Subcutaneous adipose tissue (tissue), 4 donors: ENCODE data around the gene CD58. TPM values are rescaled to one million over a fixed set of nuclear protein-coding genes. Genes with fewer than 3 reads are reported as not detected.

Experiments used
- CTCF ChIP-seq: fragments of 450-650 bp; IDR thresholded peaks from one replicate; pipeline ENCODE4 v1.5.1; 2016; ENCODE audit warnings: low read depth, mild to moderate bottlenecking, control low read depth, antibody characterized with exemption, moderate library complexity
- total RNA-seq, 4 donors: library from RNA; depleted of rRNA; stranded (reverse); fragments of >200 nt; gene quantifications; one replicate each; pipeline ENCODE4 v1.1.0, GENCODE V29; 2016

The CD58 gene
- total RNA-seq, 4 donors from 2014 or later: 33.9 to 53.8 (median 43.0) TPM

GRCh38 chr1:116532671-116533428 lies 38.0 kb downstream of the CD58 start:
- TF ChIP-seq CTCF: no peak

- TF ChIP-seq CTCF: no peak
Measured at GRCh38 chr1:116531917-116532316, 38.9 kb downstream of the CD58 start.

GRCh38 chr1:116529681-116530080 lies 41.1 kb downstream of the CD58 start:
- TF ChIP-seq CTCF: no peak

GRCh38 chr1:116529199-116529631 lies 41.6 kb downstream of the CD58 start:
- TF ChIP-seq CTCF: no peak

GRCh38 chr1:116528329-116529083 lies 42.3 kb downstream of the CD58 start:
- TF ChIP-seq CTCF: no peak

- TF ChIP-seq CTCF: no peak
Measured at GRCh38 chr1:116525440-116525839, 45.4 kb downstream of the CD58 start.

GRCh38 chr1:116521186-116521585 lies 49.6 kb downstream of the CD58 start:
- TF ChIP-seq CTCF: no peak
